NCI-H2029 treated with DMSO at 0.1 percent for 48 hours (cell line): ENCODE data around the gene PTPN4.

Experiments
- DNase-seq: peaks from one replicate; lab custom pipeline; 2025; lab: John Stamatoyannopoulos, UW

PTPN4 gene

GRCh38 chr2:119759451-119760236 is at the start of gene PTPN4:
TSS of gene PTPN4 (plus strand) at chr2:119759922. CDS start at chr2:119809854, 49,932 bp downstream.
- DNase-seq: peak; percentile 92

GRCh38 chr2:119710281-119710680 is 49.4 kb upstream of the PTPN4 start:
- no peak for DNase-seq

GRCh38 chr2:119711352-119711751 is 48.4 kb upstream of the PTPN4 start:
- no peak for DNase-seq

- no peak for DNase-seq
These were observed 47.2 kb upstream of the PTPN4 start for GRCh38 chr2:119712571-119712970.

- DNase-seq: peak; percentile 78
These were observed 45.8 kb upstream of the PTPN4 start for GRCh38 chr2:119713819-119714490.

GRCh38 chr2:119715409-119716283 is 44.1 kb upstream of the PTPN4 start:
- DNase-seq: no peak

GRCh38 chr2:119716284-119716672 is 43.4 kb upstream of the PTPN4 start:
- no peak for DNase-seq

GRCh38 chr2:119718501-119719260 is 41.0 kb upstream of the PTPN4 start:
- no peak for DNase-seq

- DNase-seq: no peak
These were observed 40.5 kb upstream of the PTPN4 start for GRCh38 chr2:119719261-119719627.

GRCh38 chr2:119721043-119721442 is 38.7 kb upstream of the PTPN4 start:
- no peak for DNase-seq

- DNase-seq: peak; percentile 16
These were observed 38.3 kb upstream of the PTPN4 start for GRCh38 chr2:119721462-119721861.

- no peak for DNase-seq
These were observed 37.8 kb upstream of the PTPN4 start for GRCh38 chr2:119721904-119722303.

- DNase-seq: no peak
These were observed 36.5 kb upstream of the PTPN4 start for GRCh38 chr2:119723186-119723585.

GRCh38 chr2:119723784-119724467 is 35.8 kb upstream of the PTPN4 start:
- no peak for DNase-seq

GRCh38 chr2:119724656-119725485 is 34.9 kb upstream of the PTPN4 start:
- no peak for DNase-seq

GRCh38 chr2:119727493-119727892 is 32.2 kb upstream of the PTPN4 start:
- DNase-seq: no peak

GRCh38 chr2:119728421-119728820 is 31.3 kb upstream of the PTPN4 start:
- DNase-seq: no peak

GRCh38 chr2:119730671-119731177 is 29.0 kb upstream of the PTPN4 start:
- DNase-seq: peak; percentile 55

GRCh38 chr2:119731983-119732382 is 27.7 kb upstream of the PTPN4 start:
- no peak for DNase-seq

- no peak for DNase-seq
These were observed 27.0 kb upstream of the PTPN4 start for GRCh38 chr2:119732601-119733164.
